Right renal cortex interstitium (tissue), 3 donors: Measurements from ENCODE around the gene NCOA1. TPM values are rescaled to one million over a fixed set of nuclear protein-coding genes. Genes with fewer than 3 reads are reported as not detected.

Experiments
- DNase-seq, 3 donors: peaks; one replicate each; pipeline ENCODE4 v3.0.0-alpha.2; 2013; ENCODE audit warnings: low read depth in 3 of 3, low spot score in 2 of 3
- polyA plus RNA-seq, 3 donors: library from polyadenylated mRNA; unstranded; fragments of 120-200 nt; gene quantifications; one replicate each; pipeline ENCODE4 v1.2.1, GENCODE V29; 2013; ENCODE audit not compliant: insufficient read length in 3 of 3

Gene NCOA1
- polyA plus RNA-seq, 3 donors: 45.9 to 49.5 (median 48.4) TPM

- no peak for DNase-seq
Measured at GRCh38 chr2:24501813-24502212, 10.8 kb downstream of the NCOA1 start.

- DNase-seq: no peak
Measured at GRCh38 chr2:24505534-24506275, 14.7 kb downstream of the NCOA1 start.

- DNase-seq: no peak
Measured at GRCh38 chr2:24507549-24507948, 16.5 kb downstream of the NCOA1 start.

- DNase-seq: no peak
Measured at GRCh38 chr2:24508878-24509277, 17.8 kb downstream of the NCOA1 start.

- DNase-seq: no peak
Measured at GRCh38 chr2:24509425-24509824, 18.4 kb downstream of the NCOA1 start.

- DNase-seq: no peak
Measured at GRCh38 chr2:24509840-24510239, 18.8 kb downstream of the NCOA1 start.

GRCh38 chr2:24510771-24511170 is 19.7 kb downstream of the NCOA1 start:
- no peak for DNase-seq

- DNase-seq: no peak
Measured at GRCh38 chr2:24511198-24511597, 20.1 kb downstream of the NCOA1 start.

GRCh38 chr2:24511894-24512293 is 20.8 kb downstream of the NCOA1 start:
- DNase-seq: no peak

GRCh38 chr2:24512404-24512803 is 21.4 kb downstream of the NCOA1 start:
- DNase-seq: no peak

- no peak for DNase-seq
Measured at GRCh38 chr2:24512831-24513230, 21.8 kb downstream of the NCOA1 start.

- no peak for DNase-seq
Measured at GRCh38 chr2:24513281-24514071, 22.4 kb downstream of the NCOA1 start.

GRCh38 chr2:24514820-24515219 is 23.8 kb downstream of the NCOA1 start:
- DNase-seq: no peak

- no peak for DNase-seq
Measured at GRCh38 chr2:24515335-24515734, 24.3 kb downstream of the NCOA1 start.

- DNase-seq: no peak
Measured at GRCh38 chr2:24515831-24516230, 24.8 kb downstream of the NCOA1 start.

- DNase-seq: no peak
Measured at GRCh38 chr2:24517247-24517646, 26.2 kb downstream of the NCOA1 start.

GRCh38 chr2:24520175-24520574 is 29.1 kb downstream of the NCOA1 start:
- DNase-seq: no peak

GRCh38 chr2:24521162-24521857 is 30.3 kb downstream of the NCOA1 start:
- no peak for DNase-seq

GRCh38 chr2:24521975-24522639 is 31.1 kb downstream of the NCOA1 start:
- DNase-seq: no peak

GRCh38 chr2:24527536-24527935 is 36.5 kb downstream of the NCOA1 start:
- DNase-seq: no peak

- no peak for DNase-seq
Measured at GRCh38 chr2:24530796-24531195, 39.7 kb downstream of the NCOA1 start.
